Posterior cingulate gyrus (tissue), 11 donors: ENCODE results near the gene EIF4E2.

Experiments used
- DNase-seq, 10 donors: peaks; one replicate each; pipeline versions ENCODE4 v3.0.0 to v3.0.0-alpha.2; 2020 to 2021; ENCODE audit warnings: mixed read lengths in 3 of 10
- intact Hi-C: fragments of 100-400 bp; cut with DNase I; formaldehyde crosslinking; loops from one replicate; pipeline ENCODE4 v1.15.1; 2023

Gene EIF4E2

GRCh38 chr2:232534940-232535651 is 15.4 kb upstream of the EIF4E2 start:
- intact Hi-C loops = no loop called here
- DNase-seq = peak in 5 of 10 donors; percentile 2 to 72 (median 48)

DNA sequence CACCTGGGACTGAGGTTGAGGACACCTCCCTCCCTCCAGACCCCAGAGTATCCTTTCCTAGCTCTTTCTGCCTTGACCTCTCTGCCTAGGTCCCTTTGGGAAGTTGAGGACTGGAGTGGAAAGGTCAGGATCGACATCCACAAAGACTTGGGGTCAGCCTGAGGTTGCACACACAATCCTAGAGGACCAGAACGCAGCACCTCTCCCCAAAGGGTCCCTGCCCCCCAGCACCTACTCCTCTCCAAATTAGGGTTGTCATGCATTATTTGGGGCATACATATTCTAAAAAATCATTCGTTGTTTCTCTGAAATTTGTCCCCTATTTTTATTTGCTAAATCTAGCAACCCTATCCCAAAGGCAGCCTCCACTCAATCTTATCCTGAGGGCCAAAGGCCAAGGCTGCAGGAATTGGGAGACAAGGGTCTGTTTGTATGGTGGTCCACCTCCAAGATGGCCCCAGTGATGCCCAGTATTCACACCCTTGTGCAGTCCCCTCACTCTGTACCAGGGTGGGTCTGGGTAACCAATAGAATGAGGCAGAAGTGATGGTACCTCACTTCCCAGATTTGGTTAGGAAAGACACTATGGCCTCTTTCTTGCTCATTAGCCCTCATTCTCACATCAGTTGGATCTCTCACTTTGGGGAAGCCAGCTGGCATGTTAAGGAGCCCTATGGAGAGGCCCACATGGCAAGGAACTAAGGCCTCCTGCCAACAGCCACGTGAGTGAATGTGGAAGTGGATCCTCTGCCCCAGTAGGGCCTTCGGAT is 14.5 kb upstream of the EIF4E2 start:
- intact Hi-C loops = no loop called here
- DNase-seq = peak in 2 of 10 donors; percentile 20 to 22

- intact Hi-C loops = no loop called here
- peak in 2 of 10 donors; percentile 17 to 68 for DNase-seq
These were observed 13.4 kb upstream of the EIF4E2 start for GRCh38 chr2:232537079-232537478.

- peak in 1 of 10 donors; percentile 21 for DNase-seq
- intact Hi-C loops = no loop called here
These were observed 13.0 kb upstream of the EIF4E2 start for GRCh38 chr2:232537499-232537898.

DNA sequence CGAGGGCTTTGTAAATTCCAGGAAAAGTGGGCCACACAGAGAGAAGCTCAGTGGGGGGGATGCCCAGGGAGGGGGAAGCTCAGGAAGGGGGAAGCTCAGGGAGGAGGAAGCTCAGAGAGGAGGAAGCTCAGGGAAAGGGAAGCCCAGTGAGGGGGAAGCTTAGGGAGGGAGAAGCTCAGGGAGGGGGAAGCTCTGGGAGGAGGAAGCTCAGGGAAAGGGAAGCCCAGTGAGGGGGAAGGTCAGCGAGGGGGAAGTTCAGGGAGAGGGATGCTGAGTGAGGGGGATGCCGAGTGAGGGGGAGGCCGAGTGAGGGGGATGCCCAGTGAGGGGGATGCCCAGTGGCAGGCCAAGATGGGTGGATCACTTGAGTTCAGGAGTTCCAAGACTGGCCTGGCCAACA is 11.8 kb upstream of the EIF4E2 start:
- intact Hi-C loops = no loop called here
- peak in 2 of 10 donors; percentile 26 to 72 for DNase-seq

DNA sequence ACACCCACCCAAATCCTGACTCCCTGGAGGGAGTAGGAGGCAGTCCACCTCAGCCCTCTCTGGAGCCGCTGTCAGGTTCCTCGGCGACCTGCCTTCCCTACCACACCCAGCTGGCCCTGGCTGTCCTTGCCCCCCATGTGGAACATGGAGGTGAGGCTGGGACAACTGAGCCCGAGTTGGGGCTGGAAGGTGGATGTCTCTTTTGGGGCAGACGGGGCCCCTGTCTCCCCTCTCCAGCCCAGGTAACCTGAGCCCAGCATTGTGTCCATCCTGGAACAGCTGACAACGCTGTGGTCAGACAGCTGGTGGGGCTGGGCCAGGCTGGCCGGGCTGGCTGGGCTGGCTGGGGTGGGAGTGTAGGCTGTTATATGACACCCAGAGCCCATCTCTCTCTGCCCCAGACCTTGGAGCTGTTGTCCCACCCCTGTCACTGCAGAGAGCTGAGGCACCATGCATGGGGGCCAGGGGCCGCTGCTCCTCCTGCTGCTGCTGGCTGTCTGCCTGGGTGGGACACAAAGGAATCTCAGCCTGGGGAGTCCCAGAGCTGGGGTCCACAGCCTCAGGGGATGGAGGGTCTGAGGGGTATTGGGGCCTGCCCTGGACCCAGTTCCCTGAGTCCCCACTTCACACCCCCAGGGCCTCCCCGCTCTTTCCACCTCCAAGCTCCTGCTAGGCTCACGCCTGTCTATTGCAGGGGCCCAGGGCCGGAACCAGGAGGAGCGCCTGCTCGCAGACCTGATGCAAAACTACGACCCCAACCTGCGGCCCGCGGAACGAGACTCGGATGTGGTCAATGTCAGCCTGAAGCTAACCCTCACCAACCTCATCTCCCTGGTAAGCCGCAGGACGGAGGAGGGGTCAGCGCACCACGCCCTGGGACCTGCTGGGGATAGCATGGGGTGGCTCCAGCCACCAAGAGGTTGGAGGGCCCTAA is 10.9 kb upstream of the EIF4E2 start, which contains the start of gene CHRNG:
CHRNG (plus strand) TSS at position 395 of the 934 bp plus-strand sequence; CDS start at position 451, 56 bp downstream.
- intact Hi-C loops = no loop called here
- peak in 4 of 10 donors; percentile 7 to 74 (median 66) for DNase-seq

- intact Hi-C loops = no loop called here
These were observed 9.9 kb upstream of the EIF4E2 start for GRCh38 chr2:232540441-232541041.

GRCh38 chr2:232541195-232541960 is 9.1 kb upstream of the EIF4E2 start:
- intact Hi-C loops = no loop called here
- DNase-seq = peak in 3 of 10 donors; percentile 40 to 77 (median 64)

More at GRCh38 chr2:232540441-232541041, 9.9 kb upstream of the EIF4E2 start:
- DNase-seq = peak in 4 of 10 donors; percentile 2 to 70 (median 42)

DNA sequence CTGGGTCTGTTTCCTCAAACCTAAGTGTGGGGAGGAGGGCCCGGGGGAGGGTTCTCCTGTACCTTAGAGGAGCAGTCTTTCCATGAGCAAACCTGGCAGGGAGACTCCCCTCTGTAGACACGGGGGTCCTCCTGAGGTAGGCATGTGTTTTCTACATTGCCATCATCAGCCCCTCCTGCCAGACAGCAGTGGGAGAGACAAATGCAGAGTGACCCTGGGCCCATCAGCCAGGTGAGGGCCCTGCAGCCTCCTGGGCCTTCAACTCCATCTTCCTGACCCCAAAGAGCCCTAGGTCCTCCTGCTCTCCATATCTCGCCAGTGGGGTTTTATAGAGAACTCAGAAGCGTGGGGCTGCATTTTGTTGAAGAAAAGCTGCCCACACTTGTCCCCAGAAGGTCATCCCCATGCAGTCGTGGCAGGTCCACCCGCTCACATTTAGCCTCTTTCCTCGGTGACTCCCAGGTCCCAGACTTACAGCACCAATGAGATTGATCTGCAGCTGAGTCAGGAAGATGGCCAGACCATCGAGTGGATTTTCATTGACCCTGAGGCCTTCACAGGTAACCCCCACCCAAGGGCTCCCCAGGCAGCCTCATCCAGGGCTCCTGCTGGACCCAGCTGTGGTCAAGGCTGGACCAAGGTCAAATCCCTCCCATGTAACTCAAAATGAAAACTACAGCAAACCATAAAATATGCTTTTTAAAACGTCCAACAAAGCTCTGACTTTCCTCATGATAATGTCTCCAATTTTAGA is 8.4 kb upstream of the EIF4E2 start:
- peak in 3 of 10 donors; percentile 29 to 62 (median 45) for DNase-seq
- intact Hi-C loops = no loop called here

- intact Hi-C loops = no loop called here
- DNase-seq = peak in 3 of 10 donors; percentile 39 to 67 (median 62)
These were observed 7.6 kb upstream of the EIF4E2 start for GRCh38 chr2:232542715-232543467.

DNA sequence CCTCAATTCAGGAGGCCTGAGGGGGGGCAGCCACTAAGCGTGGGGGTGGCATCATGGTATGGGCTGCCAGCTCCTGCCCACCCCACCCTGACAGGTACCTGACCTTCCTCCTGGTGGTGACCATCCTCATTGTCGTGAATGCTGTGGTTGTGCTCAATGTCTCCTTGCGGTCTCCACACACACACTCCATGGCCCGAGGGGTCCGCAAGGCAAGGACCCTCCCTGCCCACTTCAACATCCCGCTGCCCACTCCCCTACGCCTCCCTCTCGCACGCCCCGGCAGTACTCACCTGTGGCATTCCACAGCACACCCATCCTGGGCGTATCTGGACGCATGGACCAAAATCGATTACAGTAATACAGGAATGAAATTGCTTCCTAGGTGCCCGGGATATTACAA is 7.0 kb upstream of the EIF4E2 start:
- peak in 1 of 10 donors; percentile 66 for DNase-seq
- intact Hi-C loops = no loop called here

DNA sequence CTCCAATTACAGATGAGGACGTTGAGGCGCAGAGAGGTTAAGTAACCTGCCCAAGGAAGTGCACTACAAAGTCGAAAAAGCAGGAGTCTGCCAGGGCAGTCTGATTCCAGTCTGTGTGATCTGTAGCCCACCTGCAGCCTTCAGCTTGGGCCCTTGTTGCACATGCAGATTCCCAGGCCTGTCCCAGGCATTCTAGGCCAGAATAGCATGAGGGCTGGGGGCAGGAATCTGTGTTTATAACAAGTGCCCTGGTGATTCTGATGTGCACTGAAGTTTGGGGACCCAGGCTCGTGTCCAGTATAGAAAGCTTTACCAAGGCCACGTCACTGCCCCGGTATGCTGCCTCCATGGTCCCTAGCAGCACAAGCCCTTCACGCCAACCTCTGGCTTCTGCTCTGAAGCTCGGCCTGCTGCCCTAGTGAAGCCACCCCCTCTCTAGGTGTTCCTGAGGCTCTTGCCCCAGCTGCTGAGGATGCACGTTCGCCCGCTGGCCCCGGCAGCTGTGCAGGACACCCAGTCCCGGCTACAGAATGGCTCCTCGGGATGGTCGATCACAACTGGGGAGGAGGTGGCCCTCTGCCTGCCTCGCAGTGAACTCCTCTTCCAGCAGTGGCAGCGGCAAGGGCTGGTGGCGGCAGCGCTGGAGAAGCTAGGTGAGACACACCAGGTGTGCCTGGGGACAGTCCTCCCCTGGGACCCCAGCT is 6.4 kb upstream of the EIF4E2 start:
- DNase-seq = peak in 2 of 10 donors; percentile 75 to 81
- intact Hi-C loops = no loop called here

DNA sequence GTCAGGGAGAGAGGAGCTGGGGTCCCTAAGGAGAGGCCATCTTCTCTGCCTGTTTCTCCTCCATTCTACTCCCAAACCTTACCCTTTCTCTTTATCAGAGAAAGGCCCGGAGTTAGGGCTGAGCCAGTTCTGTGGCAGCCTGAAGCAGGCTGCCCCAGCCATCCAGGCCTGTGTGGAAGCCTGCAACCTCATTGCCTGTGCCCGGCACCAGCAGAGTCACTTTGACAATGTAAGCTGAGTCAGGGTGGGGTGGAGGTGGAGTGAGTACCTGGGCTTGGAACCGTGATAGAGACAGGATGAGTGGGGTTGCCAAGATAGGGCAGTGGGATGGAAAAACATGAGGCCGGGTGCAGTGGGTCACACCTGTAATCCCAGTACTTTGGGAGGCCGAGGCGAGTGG is 5.8 kb upstream of the EIF4E2 start:
- peak in 1 of 10 donors; percentile 69 for DNase-seq
- intact Hi-C loops = no loop called here

DNA sequence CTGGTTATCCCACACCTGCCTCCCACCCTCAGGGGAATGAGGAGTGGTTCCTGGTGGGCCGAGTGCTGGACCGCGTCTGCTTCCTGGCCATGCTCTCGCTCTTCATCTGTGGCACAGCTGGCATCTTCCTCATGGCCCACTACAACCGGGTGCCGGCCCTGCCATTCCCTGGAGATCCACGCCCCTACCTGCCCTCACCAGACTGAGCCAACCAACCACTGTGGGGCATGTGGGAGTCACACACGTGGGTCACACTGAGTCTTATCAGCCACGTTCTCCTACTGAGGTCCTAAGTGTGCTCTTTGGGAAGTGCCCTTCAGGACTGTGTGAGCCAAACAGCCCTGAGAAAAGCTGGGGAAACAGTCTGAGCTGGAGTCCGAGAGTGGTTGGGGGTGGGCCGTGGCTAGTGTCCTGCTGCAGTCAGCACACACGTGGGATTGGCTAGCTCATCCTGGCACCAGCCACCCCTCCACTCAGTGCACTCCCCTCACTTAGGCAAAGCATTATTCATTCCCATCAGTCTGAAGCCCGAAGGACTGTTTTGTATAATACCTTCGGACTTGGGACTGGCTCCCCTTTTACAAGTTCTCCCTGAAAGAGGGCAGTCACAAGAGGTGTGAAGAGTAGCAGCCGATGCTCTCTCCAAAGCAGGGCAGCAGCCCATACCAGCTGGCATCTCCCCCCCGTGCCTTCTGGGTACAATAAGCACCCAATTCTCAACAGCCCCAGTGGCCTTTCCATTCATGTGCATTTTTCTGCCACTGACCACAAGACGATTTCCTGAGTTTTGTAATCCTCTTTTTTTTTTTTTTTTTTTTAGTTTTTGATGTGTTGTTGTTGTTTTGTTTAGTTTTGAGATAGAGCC is 4.7 kb upstream of the EIF4E2 start:
- DNase-seq = peak in 2 of 10 donors; percentile 63 to 70

GRCh38 chr2:232547991-232548390 is 2.5 kb upstream of the EIF4E2 start:
- intact Hi-C loops = no loop called here
- DNase-seq = no peak

More for the DNA sequence above, 4.7 kb upstream of the EIF4E2 start:
- intact Hi-C loops = no loop called here
